Measurements from ENCODE around the gene IHH.

DNA sequence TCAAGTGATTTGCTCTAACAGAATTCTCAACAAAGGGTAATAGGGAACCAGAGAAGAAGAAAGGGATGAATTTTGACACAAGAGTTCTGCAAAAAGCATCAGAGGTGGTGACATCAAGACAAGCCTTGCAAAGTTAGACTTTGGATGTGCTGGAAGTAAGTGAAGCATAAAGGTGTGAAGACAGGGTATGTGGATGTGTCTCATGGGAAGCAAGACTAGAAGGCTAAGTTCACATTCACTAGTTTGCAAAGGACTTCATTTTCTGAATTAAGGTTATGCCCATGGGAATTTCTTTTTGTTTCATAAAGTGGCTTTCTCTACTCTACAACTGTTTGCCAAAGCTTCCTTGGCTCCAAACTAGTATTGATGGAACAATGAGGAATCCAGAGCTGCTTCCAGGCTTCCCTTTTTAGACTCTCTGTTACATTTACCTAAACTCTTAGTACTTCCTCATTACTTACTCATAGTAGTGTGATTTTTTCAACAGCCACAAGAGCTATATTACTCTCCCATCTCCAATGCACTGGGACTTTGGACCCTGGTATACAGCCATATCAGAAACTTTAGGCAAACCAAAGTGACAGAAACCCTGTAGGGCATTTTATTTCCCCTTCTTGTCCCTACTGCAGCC is 21.1 kb upstream of the IHH start:
- TF ChIP-seq EP300 (IDR thresholded peaks at IDR 0.05) (no peak), CTCF (IDR thresholded peaks at IDR 0.05) (no peak), POLR2A (IDR thresholded peaks at IDR 0.05) (no peak)

Data from tibial nerve (tissue), 4 donors.